UCSD-AML1 (cell line): ENCODE measurements around the gene ZNF479.
"Not testable (repeated sequence)": the region's sequence is repeated elsewhere in the genome, so short reads cannot be mapped to it uniquely, and the experiment has no call there.

Experiments used
- DNase-seq: peaks from one replicate; lab custom pipeline; 2025; ENCODE audit not compliant: unreplicated experiment; lab: John Stamatoyannopoulos, UW

Gene ZNF479

DNA sequence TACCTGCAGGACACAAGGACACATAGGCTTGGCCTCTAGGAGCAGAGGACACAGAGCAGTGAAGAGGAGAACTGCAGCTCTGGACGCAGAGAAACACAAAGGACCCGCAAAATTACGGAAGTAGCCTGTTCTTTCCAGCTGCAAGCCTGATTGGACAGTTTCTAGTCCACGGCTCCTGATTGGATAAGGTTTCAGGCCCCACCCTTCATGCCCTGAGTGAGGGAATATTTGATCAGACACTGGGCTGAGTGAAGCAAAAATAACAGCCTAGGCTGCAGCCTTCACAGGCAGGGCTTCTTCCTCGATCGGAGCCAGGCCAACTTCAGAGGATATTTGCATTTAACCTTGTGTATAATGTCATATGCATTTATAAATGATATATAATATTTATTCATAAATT, at the start of gene ZNF479:
ZNF479 (minus strand) TSS at position 101 of the 400 bp plus-strand sequence. CDS start 112 bp downstream, outside the sequence.
- not testable (repeated sequence) for DNase-seq

DNA sequence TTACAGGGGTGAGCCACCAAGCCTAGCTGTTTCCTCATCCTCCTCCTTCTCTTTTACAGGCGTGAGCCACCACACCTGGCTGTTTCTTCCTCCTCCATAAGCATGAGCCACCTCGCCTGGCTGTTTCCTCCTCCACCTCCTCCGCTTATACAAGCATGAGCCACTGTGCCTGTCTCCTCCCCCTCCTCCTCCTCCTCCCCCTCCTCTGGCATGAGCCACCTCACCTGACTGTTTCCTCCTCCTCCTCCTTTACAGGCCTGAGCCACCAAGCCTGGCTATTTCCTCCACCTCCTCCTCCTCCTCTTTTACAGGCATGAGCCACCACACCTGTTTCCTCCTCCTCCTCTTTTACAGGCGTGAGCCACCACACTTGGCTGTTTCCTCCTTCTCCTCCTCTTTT, 49.8 kb upstream of the ZNF479 start:
- no peak for DNase-seq

DNA sequence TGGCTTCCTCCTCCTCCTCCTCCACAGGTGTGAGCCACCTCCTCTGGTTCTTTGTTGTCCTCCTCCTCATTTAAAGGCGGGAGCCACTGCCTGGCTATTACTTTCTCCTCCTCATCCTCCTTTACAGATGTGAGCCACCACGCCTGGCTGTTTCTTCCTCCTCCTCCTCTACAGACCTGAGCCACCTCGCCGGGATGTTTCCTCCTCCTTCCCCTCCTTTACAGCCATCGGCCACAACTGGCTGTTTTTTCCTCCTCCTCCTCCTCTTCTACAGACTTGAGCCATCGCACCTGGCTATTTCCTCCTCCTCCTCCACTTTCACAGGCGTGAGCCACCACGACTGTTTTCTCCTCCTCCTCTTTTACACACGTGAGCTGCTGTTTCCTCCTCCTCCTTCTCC, 49.0 kb upstream of the ZNF479 start:
- DNase-seq: no peak

DNA sequence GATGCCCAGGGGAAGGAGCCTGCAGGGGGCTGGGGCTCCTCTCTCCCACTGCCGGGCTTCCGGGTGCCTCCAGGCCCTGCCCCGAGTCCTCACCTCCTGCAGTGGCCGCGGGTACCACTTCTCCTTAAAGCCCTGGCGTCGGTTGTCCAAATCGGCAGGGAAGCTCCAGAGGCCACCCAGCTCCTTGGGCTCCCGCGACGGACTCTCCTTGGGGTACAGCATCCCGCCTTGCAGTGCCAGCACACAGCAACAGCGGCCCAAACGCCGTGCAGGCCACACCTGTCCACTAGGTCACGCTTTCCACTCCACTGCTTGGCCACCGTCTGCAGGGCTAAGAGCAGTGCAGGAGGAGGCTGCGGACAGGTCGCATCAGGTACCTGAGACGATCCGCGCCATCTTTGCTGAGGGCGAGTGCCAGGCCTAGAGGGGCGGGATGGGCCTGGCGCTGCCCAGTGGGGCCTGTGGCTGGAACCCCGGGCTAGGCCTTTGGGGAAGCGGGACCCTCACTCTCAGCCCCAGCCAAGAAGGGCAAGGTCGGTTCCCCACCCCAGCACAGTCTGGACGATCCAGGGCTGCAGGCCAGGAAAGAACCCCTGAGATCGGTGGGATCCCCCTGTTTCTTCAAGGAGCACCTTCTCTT, 47.7 kb upstream of the ZNF479 start:
- no peak for DNase-seq

DNA sequence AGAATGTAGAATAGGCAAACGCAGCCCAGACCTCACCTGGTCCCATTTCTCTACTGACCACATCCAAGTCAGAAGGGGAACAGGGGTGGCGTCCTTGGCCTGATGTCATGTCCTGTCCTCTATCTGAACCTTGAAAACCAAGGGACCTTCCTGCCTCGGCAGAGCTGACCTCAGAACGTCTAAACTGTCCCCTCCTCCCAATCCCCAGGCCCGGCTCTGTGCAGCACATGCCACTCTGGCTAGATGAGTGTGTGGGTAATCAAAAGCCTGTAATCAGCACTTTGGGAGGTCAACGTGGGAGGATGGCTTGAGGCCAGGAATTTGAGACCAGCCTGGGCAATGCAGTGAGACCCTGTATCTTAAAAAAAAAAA, 46.5 kb upstream of the ZNF479 start:
- no peak for DNase-seq

DNA sequence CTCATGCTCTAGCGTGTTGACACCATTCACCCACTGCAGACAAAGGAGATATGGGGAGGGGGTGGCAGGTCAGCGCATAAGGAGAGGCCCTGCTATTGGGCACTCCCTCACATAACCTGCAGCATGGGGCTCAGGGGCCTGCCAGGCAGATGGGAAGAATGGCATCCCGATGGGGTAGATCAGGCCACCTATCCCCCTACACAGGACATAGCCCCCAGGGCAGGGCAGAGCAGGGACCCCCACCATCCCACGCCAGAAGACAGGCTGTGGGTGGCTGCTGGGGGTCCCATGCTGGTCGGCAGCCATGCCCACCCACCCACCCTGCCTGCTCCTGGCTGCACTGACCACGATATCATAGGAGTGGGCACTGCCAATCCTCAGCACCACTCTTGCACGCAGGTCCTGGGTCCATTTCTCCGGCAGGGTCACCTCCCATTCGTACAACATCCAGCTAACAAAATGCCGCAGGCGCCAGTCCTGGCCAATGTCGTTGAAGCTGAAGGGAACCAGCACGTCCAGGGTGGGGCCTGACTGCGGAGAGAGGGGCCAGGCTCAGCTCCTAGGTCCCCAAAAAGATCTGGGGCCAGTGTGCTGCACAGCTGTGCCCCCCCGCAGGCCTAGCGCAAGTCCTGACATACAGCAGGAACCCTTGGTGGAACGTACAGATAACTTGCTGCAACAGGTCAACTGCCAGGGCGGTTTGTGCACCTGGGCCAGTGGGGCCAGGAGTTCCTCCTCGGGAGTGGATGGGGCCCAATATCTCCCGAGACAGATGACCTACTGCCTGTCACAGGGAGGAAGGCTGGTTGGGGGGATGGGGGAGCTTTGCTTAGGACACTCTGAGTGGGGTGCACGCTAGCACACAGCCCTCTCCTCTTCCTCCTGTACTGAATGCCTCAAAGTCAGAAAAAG, 45.9 kb upstream of the ZNF479 start:
- no peak for DNase-seq

DNA sequence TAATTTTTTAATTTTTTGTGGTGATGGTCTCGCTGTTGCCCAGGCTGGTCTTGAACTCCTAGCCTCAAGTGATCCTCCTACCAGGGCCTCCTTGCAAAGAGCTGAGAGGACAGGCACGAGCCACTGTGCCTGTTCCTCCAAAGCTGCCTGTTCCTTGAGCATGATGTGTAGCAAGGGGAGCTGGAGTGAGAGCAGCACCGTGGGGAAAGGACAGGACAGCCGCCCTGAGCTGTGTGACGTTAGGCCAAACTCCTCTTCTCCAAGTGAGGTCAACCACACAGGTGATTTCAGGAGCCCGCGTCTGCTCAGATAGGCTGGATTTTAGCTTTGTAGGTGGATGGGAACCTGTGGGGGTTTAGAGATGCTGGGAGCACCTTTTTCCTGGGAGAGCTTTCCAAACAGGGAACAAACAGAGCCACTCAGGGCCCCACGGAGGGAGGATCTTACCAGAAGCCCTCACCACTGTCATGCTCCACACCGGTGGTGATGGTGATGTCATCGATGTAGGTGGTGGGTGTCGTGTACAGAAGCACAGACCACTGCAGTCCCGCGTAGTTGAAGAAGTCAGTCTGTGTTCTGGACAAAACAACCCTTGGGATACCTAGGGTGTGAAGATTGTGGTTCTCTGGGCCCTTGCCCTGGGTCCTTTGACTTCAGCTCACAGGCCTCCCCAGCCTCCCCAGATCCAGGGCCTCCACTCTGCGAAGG, 44.8 kb upstream of the ZNF479 start:
- DNase-seq: no peak

DNA sequence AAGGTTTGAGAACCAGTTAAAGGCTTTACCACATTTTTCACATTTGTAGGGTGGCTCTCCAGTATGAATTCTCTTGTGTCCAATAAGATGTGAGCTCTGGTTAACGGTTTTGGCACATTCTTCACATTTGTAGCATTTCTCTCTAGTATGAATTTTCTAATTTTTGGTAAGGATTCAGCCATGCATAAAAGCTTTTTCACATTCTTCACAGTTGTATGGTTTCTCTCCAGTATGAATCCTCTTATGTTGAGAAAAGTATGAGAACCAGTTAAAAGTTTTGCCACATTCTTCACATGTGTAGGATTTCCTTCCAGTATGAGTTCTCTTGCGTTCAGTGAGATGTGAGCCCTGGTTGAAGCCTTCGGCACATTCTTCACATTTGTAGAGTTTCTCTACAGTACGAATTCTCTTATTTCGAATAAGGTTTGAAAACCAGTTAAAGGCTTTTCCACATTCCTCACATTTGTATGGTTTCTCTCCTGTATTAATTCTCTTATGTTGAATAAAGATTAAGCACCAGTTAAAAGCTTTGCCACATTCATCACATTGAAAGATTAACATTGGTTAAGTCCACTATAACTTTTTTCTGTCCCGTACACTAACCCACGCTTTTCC, 33.2 kb upstream of the ZNF479 start:
- DNase-seq: no peak

DNA sequence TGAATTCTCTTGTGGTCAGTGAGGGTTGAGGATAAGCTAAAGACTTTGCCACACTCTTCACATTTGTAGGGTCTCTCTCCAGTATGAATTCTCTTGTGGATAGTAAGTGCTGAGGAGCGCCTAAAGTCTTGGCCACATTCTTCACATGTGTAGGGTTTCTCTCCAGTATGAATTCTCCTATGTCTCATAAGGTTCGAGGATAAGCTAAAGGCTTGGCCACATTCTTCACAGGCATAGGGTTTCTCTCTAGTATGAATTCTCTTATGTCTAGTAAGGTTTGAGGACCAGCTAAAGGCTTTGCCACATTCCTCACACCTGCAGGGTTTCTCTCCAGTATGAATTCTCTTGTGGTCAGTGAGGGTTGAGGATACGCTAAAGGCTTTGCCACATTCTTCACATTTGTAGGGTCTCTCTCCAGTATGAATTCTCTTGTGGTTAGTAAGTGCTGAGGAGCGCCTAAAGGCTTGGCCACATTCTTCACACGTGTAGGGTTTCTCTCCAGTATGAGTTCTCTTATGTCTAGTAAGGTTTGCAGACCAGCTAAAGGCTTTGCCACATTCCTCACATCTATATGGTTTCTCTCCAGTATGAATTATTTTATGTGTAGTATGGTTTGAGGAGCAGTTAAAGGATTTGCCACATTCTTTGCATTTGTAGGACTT, 12.0 kb downstream of the ZNF479 start:
- DNase-seq: not testable (repeated sequence)
